Breast epithelium (tissue), 3 donors: ENCODE data around the gene MAP6D1.

Source experiments
- CTCF ChIP-seq, 3 donors: fragments of 450-650 bp; IDR thresholded peaks; one replicate each; pipeline ENCODE4 v1.5.1; 2016 to 2017; ENCODE audit warnings: antibody characterized with exemption in 3 of 3, mild to moderate bottlenecking in 3 of 3, moderate library complexity in 3 of 3
- POLR2A ChIP-seq: fragments of 450-650 bp; IDR thresholded peaks from one replicate; pipeline ENCODE4 v1.6.1; 2016; ENCODE audit warnings: antibody characterized with exemption, mild to moderate bottlenecking, moderate library complexity

DNA sequence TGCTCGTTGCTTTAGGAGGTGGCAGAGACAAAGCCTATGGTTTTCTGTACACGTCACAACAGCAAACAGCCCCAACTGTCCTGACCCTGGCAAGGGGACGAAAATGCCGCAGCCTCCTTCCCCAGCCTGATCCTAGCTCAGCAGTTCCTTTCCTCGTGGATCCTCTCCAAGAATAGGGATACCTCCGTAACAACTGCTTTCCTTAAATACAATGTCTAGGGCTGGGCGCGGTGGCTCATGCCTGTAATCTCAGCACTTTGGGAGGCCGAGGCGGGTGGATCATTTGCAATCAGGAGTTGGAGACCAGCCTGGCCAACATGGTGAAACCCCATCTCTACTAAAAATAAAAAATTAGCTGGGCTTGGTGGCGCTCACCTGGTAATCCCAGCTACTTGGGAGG is 17.0 kb downstream of the MAP6D1 start:
- no peak for TF ChIP-seq POLR2A
- no peak for TF ChIP-seq CTCF (IDR thresholded peaks at IDR 0.05)
